B cell (primary cell): ENCODE data around the gene URAD. TPM values are rescaled to one million over a fixed set of nuclear protein-coding genes. Genes with fewer than 3 reads are reported as not detected.

Source experiments
- ATAC-seq: fragments of 200-7000 bp; cut with Tn5 transposase; one replicate; pipeline ENCODE4 v1.10.0; 2021; ENCODE audit warnings: low read depth, mild to moderate bottlenecking, moderate number of reproducible peaks, moderate library complexity
- CTCF ChIA-PET: fragments of 350-600 bp; sonication (Branson Sonifier 250); formaldehyde crosslinking; loops from one replicate; lab custom pipeline; 2021; ENCODE audit warnings: antibody characterized with exemption, inconsistent platforms; lab: Charles Lee
- POLR2A ChIA-PET: fragments of 350-600 bp; sonication (Branson Sonifier 250); formaldehyde crosslinking; loops from one replicate; lab custom pipeline; 2021; ENCODE audit warnings: antibody characterized with exemption; lab: Charles Lee
- DNase-seq: peaks from one replicate; pipeline ENCODE4 v3.0.0; 2013
- H2AFZ ChIP-seq: 2 replicates; pipeline ENCODE4 v1.6.1; 2012; ENCODE audit warnings: mild to moderate bottlenecking, low read depth, low read length; ENCODE audit not compliant: insufficient read depth, poor library complexity, severe bottlenecking
- H3K27ac ChIP-seq, 2 donors: 1 replicate in 1 of 2; 2 replicates in 1 of 2; pipeline ENCODE4 v1.5.1; 2012 to 2013; ENCODE audit warnings: low read length in 2 of 2, mild to moderate bottlenecking in 2 of 2, moderate library complexity in 1 of 2
- H3K27me3 ChIP-seq, 4 experiments: fragments of 200-600 bp in 1 of 4; sonication (generic) in 1 of 4; replicated peaks in 1 of 4; 1 replicate in 2 of 4; 2 replicates in 2 of 4; pipeline versions ENCODE4 v1.6.1 to v1.7.0; 2013 to 2016; ENCODE audit warnings: low read length in 3 of 4, mild to moderate bottlenecking in 2 of 4, mixed read lengths in 1 of 4, moderate library complexity in 1 of 4; ENCODE audit not compliant: insufficient read depth in 4 of 4, control insufficient read depth in 3 of 4; ENCODE audit errors: control extremely low read depth in 1 of 4
- H3K36me3 ChIP-seq, 2 experiments: replicated peaks in 1 of 2; 1 replicate in 1 of 2; 2 replicates in 1 of 2; pipeline versions ENCODE4 v1.6.1 to v1.7.1; 2013; ENCODE audit warnings: low read length in 1 of 2; ENCODE audit not compliant: insufficient read depth in 2 of 2, control insufficient read depth in 1 of 2; ENCODE audit errors: control extremely low read depth in 1 of 2, extremely low read depth in 1 of 2
- H3K4me1 ChIP-seq, 2 donors: fragments of 200-600 bp in 1 of 2; sonication (generic) in 1 of 2; 1 replicate in 1 of 2; 2 replicates in 1 of 2; pipeline versions ENCODE4 v1.5.1 to v1.6.1; 2013 to 2017; ENCODE audit warnings: low read length in 2 of 2; ENCODE audit not compliant: control insufficient read depth in 2 of 2, insufficient read depth in 2 of 2
- H3K4me2 ChIP-seq: replicated peaks from 2 replicates; pipeline ENCODE3; 2012; ENCODE audit warnings: mild to moderate bottlenecking, low read depth, low read length; ENCODE audit not compliant: poor library complexity, severe bottlenecking
- H3K4me3 ChIP-seq, 5 experiments: fragments of 200-600 bp in 1 of 5; sonication (generic) in 1 of 5; 1 replicate in 3 of 5; 2 replicates in 2 of 5; pipeline versions ENCODE4 v1.5.1 to v1.7.0; 2011 to 2016; ENCODE audit warnings: low read length in 4 of 5, mild to moderate bottlenecking in 4 of 5, low read depth in 2 of 5, control low read depth in 1 of 5, moderate library complexity in 1 of 5; ENCODE audit not compliant: insufficient read depth in 1 of 5; ENCODE audit errors: control extremely low read depth in 1 of 5, extremely low read depth in 1 of 5
- H3K79me2 ChIP-seq: fragments of 200-600 bp; sonication (generic); one replicate; pipeline ENCODE4 v1.6.0; 2016; ENCODE audit warnings: low read length; ENCODE audit not compliant: control insufficient read depth, insufficient read depth
- H3K9ac ChIP-seq: fragments of 200-600 bp; sonication (generic); 2 replicates; pipeline ENCODE4 v1.6.1; 2017; ENCODE audit warnings: mild to moderate bottlenecking, low read length, moderate library complexity
- H3K9me3 ChIP-seq, 3 donors: one replicate each; pipeline versions ENCODE4 v1.6.1 to v1.7.1; 2013; ENCODE audit warnings: low read length in 2 of 3; ENCODE audit not compliant: control insufficient read depth in 2 of 3, insufficient read depth in 1 of 3; ENCODE audit errors: control extremely low read depth in 1 of 3
- H4K20me1 ChIP-seq: 2 replicates; pipeline ENCODE4 v1.6.0; 2012; ENCODE audit warnings: mild to moderate bottlenecking, low read length; ENCODE audit not compliant: insufficient read depth, control insufficient read depth, poor library complexity, severe bottlenecking
- H3K27ac Mint-ChIP-seq: one replicate; pipeline ENCODE4 v1.8.0; 2021; ENCODE audit warnings: mixed read lengths
- H3K27me3 Mint-ChIP-seq: one replicate; pipeline ENCODE4 v1.8.0; 2021; ENCODE audit warnings: mixed read lengths
- H3K4me1 Mint-ChIP-seq: one replicate; pipeline ENCODE4 v1.8.0; 2021; ENCODE audit warnings: mixed read lengths
- H3K4me3 Mint-ChIP-seq: one replicate; pipeline ENCODE4 v1.8.0; 2021; ENCODE audit warnings: mixed read lengths
- H3K9me3 Mint-ChIP-seq: one replicate; pipeline ENCODE4 v1.8.0; 2022; ENCODE audit warnings: mixed read lengths; ENCODE audit not compliant: insufficient read depth
- EZH2 ChIP-seq: IDR thresholded peaks from 2 replicates; pipeline ENCODE4 v1.6.1; 2012; ENCODE audit warnings: borderline replicate concordance, low read depth, mild to moderate bottlenecking, moderate library complexity, low read length; ENCODE audit not compliant: insufficient read depth, poor library complexity, severe bottlenecking
- WGBS: methylation state at CpG from one replicate; pipeline ENCODE4 v1.1.5; 2013; ENCODE audit warnings: missing lambda C conversion rate; ENCODE audit not compliant: insufficient coverage; 5-methylcytosine and 5-hydroxymethylcytosine counted together
- intact Hi-C: fragments of 100-400 bp; cut with micrococcal nuclease; formaldehyde crosslinking; loops from one replicate; pipeline ENCODE4 v1.10.0; 2022
- polyA plus RNA-seq: library from polyadenylated mRNA; depleted of rRNA; stranded (reverse); fragments of >200 nt; gene quantifications from 2 replicates; pipeline ENCODE4 v1.2.3, GENCODE V29; 2012
- total RNA-seq, 2 donors: library from RNA; stranded (reverse); fragments of 120-200 nt in 1 of 2; gene quantifications; 1 replicate in 1 of 2; 2 replicates in 1 of 2; pipeline versions ENCODE4 v1.2.3 to v1.2.4, GENCODE V29; 2013 to 2022
- TF ChIP-seq, protein P1 (sequence below): fragments of 200-600 bp; IDR thresholded peaks from one replicate; pipeline ENCODE4 v1.8.0; 2022; ENCODE audit warnings: antibody characterized with exemption, mild to moderate bottlenecking

URAD gene
- total and polyA plus RNA-seq, 2 donors (not counting 1 experiment from before 2014, with no cell fraction given): not detected

DNA sequence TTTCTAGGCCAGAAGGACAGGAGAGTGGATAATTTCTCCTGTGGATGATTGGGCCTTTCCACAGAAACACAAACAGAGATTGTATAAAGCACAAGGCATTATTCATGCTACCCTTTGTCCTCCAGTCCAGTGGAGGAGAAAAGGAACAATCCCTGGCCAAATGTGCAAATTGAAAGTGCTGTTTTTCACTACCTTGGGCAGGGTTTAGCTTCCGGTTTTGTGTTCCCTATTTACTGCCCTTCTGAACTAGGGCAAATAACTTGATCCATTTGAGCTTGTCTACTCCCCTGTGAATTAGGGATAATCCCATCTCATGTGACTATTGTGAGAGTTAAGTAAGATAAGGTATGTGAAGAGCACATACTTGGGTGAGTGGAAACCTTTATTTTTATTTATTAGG lies 55.4 kb downstream of the URAD start:
- intact Hi-C loops: no loop called here
- Mint-ChIP-seq H3K9me3 (no peaks in the 10 kb centered on the region), H3K27me3 (peaks cover 44% of the 10 kb centered on the region), H3K27ac (no peak overlapping the region), H3K4me1 (peaks cover 3% of the 10 kb centered on the region), H3K4me3 (no peak overlapping the region)
- WGBS: 83% methylated on average over 1 of the region's 1 CpG
- Histone ChIP-seq H3K4me3 (no peak overlapping the region), H3K79me2 (no peaks in the 10 kb centered on the region), H3K4me1 (peaks cover 9 to 15% of the 10 kb centered on the region in 2 donors), H3K4me2 (no peak overlapping the region), H3K27me3 (peaks cover 0 to 40% (median 33%) of the 10 kb centered on the region in 4 experiments), H3K9me3 (peaks cover 1 to 12% (median 4%) of the 10 kb centered on the region in 3 donors), H4K20me1 (no peaks in the 10 kb centered on the region), H3K36me3 (no peaks in the 10 kb centered on the region), H3K27ac (no peak overlapping the region), H2AFZ (no peak overlapping the region), H3K9ac (no peak overlapping the region)
- ATAC-seq: no peak
- POLR2A ChIA-PET: no interaction called here
- CTCF ChIA-PET: interaction anchor here (1.0 to 1.3 kb wide), 3 partner anchors 26 to 571 kb away, joined by 3 read pairs; no protein-coding TSS in a partner anchor
- no peak for TF ChIP-seq EZH2
- TF ChIP-seq, protein P1, sequence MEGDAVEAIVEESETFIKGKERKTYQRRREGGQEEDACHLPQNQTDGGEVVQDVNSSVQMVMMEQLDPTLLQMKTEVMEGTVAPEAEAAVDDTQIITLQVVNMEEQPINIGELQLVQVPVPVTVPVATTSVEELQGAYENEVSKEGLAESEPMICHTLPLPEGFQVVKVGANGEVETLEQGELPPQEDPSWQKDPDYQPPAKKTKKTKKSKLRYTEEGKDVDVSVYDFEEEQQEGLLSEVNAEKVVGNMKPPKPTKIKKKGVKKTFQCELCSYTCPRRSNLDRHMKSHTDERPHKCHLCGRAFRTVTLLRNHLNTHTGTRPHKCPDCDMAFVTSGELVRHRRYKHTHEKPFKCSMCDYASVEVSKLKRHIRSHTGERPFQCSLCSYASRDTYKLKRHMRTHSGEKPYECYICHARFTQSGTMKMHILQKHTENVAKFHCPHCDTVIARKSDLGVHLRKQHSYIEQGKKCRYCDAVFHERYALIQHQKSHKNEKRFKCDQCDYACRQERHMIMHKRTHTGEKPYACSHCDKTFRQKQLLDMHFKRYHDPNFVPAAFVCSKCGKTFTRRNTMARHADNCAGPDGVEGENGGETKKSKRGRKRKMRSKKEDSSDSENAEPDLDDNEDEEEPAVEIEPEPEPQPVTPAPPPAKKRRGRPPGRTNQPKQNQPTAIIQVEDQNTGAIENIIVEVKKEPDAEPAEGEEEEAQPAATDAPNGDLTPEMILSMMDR: no peak
- no peak for DNase-seq

DNA sequence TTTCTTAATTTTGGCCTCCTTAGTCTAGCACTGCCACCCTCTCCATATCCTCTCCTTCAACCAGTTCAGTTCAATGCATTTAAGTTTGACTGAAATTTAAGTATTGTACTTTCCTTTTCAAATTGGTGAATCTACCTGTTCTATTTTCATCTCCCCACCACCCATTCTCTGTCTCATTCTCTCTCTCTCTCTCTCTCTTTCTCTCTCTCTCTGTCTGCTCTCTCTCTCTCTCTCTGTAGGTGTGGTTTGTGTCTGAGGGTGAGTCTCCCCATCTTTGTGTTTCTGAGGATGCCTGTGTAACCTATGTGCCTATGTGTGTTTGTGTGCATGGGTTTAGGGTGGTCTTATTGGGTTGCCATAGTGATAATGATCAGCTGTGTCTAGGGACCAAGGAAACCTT lies 58.6 kb downstream of the URAD start:
- Histone ChIP-seq H3K36me3 (no peaks in the 10 kb centered on the region), H3K4me3 (no peak overlapping the region), H3K9ac (no peak overlapping the region), H4K20me1 (no peaks in the 10 kb centered on the region), H3K27me3 (peaks cover 0 to 72% (median 64%) of the 10 kb centered on the region in 4 experiments), H3K9me3 (peaks cover 0 to 38% (median 4%) of the 10 kb centered on the region in 3 donors), H3K79me2 (no peaks in the 10 kb centered on the region), H3K27ac (no peak overlapping the region), H3K4me2 (no peak overlapping the region), H3K4me1 (peaks cover 21 to 42% of the 10 kb centered on the region in 2 donors), H2AFZ (no peak overlapping the region)
- Mint-ChIP-seq H3K4me1 (peaks cover 23% of the 10 kb centered on the region), H3K27ac (no peak overlapping the region), H3K27me3 (peaks cover 71% of the 10 kb centered on the region), H3K9me3 (no peaks in the 10 kb centered on the region), H3K4me3 (no peak overlapping the region)
- ATAC-seq (no peak), DNase-seq (no peak)
- ChIA-PET CTCF (interaction anchor here (1.2 kb wide), 1 partner anchor 23 kb away, joined by 4 read pairs; no protein-coding TSS in a partner anchor), POLR2A (no interaction called here)
- intact Hi-C loops: no loop called here
- TF ChIP-seq EZH2: no peak
- TF ChIP-seq, protein P1: no peak
